ENCODE data around the gene HMCN2.

HMCN2 gene

DNA sequence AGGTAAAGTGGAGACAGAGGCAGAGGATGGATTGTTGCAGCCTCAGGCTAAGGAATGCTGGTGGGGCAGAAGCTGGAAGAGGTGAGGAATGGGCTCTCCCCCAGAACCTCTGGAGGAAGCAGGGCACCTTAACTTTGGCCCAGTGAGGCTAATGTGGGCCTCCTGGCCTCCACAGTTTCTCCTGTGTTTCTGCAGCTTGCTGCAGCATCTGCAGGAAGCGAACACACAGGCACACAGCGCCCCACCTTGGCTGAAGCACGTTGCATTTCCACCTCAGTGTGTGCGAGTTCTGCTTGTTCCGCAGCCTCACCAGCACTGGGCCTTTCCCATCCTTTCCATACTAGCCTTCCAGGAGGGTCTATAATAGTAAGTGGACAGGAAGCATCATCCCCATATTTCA is 152.0 kb downstream of the HMCN2 start:
- no peak for DNase-seq (ENCODE audit: low spot score)

DNA sequence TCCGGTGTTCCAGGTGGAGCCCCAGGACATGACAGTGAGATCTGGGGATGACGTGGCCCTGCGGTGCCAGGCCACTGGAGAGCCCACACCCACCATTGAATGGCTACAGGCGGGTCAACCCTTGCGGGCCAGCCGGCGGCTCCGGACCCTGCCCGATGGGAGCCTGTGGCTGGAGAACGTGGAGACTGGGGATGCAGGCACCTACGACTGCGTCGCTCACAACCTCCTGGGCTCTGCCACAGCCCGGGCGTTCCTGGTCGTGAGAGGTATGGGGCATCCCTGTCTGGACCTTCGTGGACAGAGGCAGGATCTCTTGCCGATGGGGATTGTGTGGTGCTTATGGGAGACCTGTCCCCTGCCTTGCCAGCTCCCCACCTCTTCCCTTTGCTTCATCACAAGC is 153.2 kb downstream of the HMCN2 start:
- DNase-seq (ENCODE audit: low spot score), result no peak

DNA sequence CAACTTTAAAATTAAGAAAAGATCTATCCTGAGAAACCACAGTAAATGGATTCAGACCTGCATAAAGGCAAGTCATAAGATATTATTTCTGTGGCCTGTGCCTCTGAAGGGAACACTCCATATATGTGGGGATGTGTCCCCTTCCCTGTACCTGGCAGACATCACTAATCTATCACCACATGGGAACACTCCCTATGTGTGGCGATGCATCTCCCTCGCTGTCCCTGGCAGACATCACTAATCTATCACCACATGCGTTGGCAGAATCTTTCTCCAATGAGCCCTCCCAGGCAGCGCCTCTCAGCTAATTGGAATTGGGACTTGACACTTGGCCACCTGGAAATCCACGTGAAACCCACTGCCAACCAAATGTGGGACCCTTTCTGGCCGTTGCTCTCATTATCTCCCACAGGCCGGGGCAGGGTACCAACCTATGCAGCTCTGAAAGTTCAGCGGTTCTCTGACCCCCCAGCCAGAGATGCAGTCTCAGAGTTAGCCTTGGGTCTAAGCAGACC is 154.0 kb downstream of the HMCN2 start:
- no peak for DNase-seq (ENCODE audit: low spot score)

DNA sequence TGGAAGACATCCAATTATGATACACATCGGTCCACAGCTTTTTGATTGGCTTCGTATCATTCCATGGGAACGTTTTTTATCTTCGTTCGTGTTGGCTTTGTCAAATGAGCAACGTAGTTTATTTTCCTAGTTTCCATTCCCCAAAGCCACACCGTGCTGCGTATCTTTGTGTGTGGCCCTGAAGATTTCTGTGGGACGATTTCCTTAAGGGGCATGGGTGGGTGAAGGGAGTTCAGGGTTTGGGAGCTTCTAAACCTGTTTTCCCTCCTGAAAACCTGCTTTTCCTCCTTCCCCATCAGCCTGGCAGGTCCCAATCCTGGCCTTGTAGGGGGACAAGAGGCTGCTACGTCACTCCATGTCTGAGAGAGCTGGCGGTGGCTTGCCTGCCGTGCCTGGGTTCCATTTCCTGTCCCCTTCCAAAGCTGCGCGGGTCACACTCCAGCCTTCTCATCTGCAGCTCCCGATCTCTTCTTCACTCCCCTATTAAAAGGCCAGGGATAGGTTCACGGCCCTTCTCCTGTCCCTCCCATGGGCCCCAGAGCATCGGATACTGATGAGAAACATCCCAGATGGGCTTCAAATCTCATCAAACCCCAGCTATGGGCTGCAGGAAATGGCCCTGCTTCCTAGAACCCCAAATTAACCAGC is 155.7 kb downstream of the HMCN2 start:
- DNase-seq (ENCODE audit: low spot score), result peak; percentile 64

DNA sequence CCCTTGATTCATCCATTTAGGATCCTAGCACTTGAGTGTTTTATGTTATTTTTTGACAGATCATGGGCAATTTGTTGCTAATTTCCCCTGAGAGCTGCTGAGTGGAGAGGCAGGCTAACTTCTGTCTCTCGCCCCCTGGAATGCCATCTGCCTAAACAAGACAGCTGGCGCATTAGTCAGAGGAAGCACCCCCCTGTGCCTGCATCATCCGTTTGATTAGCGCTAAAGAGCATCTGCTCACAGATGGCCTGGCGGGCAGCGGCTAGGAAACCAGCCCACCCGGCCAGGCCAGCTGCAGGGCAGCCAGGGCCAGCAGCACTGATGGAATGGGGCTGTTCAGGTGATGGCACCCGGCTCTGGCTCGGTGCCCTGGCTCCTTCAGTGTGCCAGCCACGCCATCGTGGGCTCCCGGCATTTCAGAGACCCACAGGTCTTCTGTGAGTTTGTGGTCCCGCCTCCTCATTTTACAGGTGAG is 156.3 kb downstream of the HMCN2 start:
- peak; percentile 91 for DNase-seq (ENCODE audit: low spot score)

DNA sequence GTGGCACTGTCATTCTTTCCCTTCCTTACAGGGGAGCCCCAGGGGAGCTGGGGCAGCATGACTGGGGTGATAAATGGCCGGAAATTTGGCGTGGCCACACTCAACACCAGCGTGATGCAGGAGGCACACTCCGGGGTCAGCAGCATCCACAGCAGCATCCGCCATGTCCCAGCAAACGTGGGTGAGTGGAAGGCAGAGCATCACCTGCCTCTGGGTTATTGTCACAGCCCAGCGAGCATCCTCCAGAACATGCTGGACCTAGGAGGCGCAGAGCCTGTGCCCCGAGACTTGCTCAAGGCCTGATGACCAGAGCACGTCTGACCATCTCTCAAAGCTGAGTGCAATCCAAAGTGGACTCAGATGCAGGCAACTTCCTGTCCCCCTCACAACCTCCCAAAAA is 157.0 kb downstream of the HMCN2 start:
- no peak for DNase-seq (ENCODE audit: low spot score)

DNA sequence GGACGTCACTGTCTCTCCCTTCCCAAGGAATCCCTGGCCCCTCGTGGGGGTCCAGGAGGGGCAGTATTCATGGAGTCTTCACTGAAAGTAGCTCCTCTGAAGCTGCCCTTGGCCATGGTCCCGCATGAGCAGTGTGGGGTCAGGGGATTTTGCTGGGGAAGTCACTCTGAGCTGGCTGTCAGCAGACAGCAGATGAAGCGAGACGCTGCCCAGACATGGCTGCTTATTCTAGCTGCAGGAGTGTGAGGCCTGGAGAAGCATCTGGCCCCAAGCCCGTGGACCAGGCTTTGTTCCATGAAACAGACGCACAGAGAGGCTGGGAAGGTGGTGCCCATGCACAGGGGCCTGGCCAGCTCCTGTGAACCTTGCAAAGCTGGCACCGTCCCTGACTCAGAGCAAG is 157.7 kb downstream of the HMCN2 start:
- DNase-seq (ENCODE audit: low spot score), result no peak

DNA sequence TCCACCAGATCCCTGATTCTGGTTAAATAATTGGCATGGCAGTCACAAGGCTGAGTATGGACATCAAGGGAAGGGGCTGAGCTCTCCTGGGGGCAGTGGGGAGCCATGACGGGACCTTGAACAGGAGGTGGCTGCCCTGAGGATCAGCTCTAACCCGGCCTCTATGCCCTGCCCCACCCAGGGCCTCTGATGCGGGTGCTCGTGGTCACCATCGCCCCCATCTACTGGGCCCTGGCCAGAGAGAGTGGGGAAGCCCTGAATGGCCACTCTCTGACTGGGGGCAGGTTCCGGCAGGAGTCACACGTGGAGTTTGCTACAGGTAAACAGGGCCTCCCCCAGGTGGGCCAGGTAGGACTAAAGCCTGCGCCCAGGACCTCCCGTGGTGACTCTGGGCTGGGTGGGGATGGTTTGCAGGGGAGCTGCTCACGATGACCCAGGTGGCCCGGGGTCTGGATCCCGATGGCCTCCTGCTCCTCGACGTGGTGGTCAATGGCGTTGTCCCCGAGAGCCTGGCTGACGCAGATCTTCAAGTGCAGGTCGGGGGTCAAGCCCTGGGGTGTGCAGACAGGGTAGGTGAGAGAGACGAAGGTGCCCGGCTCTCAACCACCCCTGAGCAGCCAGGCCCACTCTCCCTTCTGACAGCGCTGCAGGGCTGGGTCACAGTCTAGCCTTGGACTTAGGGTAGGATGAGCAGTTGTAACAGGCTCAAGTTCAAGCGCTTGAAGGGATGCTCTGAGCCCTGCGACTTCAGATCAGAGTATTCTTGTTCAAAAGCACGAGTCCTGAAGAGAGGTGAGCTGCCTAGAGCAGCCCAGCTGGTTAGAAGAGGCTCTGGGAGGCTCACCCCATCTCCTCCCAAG is 159.3 kb downstream of the HMCN2 start:
- no peak for DNase-seq (ENCODE audit: low spot score)

DNA sequence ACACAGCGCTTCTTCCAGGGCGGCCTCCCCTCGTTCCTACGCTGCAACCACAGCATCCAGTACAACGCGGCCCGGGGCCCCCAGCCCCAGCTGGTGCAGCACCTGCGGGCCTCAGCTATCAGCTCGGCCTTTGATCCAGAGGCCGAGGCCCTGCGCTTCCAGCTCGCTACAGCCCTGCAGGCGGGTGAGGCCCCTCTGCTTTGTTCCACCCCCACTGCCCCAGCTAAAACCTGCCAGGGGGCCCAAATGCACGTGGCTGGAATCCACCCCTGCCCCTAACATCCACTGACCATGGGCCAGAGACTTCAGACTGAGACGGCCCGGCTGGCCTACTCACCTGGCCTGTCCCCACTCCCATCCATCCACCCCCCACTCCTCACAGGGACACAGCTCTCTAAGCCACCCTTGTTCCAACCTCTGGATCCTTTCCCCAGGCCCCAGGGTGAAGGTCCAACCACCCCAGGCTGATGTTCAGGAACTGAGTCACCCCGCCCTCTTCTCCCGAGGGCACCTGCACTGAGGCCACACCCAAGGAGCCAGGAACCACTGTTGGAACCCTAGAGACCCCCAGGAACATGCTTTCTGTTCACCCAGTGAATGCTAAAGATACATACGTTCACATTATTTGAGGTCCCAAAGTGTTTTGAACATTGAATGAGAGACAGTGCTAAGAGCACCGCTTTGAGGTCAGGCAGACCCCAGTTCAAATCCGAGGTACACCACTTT is 160.3 kb downstream of the HMCN2 start:
- no peak for DNase-seq (ENCODE audit: low spot score)

DNA sequence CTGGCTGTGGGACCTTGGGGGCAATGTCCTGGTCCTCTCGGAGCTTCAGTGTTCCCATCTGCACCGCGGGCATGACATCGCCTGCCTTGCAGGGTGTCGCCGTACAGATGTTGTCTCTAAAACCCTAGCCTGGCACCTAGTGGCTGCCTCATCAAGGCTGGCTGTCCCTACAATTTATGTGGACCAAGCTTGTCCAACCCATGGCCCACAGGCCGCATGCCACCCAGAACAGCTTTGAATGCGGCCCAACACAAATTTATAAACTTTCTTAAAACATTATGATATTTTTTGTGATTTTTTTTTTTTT is 160.9 kb downstream of the HMCN2 start:
- no peak for DNase-seq (ENCODE audit: low spot score)

DNA sequence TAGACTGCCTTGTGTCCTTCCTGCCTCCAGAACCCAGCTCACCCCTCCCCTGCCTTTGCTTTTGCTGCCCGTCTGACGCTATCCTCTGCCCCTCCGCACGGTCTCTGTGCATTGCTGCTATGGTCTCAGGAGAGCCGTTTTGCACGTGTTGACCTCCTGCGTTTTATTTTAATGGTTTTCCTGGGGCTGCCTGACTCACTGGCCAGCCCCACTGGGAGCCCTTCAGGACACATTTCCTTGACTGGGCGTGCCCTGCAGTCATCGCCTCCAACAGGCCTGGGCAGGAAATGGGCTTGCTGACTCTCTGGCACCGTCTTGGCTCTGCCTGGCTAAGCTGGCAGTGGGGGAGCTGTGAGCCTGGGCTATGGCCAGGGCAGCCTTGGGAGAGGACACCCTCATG is 161.3 kb downstream of the HMCN2 start:
- no peak for DNase-seq (ENCODE audit: low spot score)

DNA sequence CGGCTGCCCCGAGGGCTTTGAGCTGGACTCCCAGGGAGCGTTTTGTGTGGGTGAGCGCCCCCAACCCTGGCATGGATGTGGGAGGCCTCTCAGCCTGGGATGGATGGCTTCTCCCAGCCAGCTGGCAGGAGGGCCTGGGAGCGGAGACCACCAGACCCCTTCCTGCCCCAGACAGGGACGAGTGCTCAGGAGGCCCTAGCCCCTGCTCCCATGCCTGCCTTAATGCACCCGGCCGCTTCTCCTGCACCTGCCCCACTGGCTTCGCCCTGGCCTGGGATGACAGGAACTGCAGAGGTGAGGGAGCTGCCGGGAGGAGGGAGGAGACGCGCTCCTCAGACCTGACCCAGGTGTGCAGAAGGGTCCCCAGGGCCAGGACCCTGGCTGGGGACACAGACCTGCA is 161.8 kb downstream of the HMCN2 start:
- no peak for DNase-seq (ENCODE audit: low spot score)

DNA sequence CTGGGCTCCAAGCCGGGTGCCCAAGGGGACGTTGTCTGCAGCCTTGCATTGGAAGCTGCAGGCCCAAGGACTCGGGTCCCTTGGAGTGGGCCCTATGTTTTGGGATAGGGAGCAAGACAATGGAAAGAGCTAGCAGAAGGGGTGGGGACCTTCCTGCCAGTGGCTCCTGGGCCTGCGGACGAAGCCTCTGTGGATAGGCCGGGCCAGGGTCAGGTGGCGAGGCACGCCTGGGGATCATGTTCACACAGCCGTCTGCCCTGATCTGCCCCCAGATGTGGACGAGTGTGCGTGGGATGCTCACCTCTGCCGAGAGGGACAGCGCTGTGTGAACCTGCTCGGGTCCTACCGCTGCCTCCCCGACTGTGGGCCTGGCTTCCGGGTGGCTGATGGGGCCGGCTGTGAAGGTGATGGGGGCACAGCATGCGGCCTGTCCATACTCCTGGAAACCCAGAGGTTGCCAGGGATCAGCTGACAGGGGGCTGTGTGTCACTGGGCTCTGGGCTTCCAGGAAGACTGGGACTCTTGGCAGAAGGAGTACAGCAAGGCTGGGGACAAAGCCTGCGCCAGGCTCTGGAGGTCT is 162.6 kb downstream of the HMCN2 start:
- DNase-seq (ENCODE audit: low spot score), result no peak

DNA sequence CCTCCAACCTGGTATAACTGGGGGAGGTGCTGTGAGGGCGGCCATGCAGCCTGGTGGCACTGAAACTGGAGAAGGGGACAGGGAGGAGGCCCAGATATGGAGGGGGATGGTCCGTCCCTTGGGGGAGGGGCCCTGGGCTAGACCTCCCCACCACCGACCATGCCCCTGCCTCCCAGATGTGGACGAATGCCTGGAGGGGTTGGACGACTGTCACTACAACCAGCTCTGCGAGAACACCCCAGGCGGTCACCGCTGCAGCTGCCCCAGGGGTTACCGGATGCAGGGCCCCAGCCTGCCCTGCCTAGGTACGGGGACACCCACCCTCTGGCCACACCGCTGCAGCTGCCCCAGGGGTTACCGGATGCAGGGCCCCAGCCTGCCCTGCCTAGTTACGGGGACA is 163.8 kb downstream of the HMCN2 start:
- no peak for DNase-seq (ENCODE audit: low spot score)

DNA sequence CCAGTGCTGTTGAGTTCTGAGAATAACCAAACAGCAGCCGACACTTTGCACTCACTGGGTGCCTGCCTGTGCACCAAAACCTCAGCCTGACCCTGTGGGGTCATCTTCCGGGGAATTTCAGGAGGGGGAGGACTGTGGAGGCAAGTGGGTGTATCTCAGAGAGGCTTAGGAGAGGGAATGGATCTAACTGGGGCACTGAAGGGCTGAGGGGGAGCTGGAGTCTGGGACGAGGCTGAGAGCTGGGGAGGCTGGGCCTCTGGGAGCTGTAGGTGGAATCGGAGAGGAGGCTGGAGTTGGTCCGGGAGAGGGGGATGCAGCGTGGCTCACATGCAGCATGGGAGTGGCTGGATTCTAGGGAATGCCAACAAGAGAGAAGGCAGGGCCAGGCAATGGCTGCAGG is 164.3 kb downstream of the HMCN2 start:
- DNase-seq (ENCODE audit: low spot score), result no peak

DNA sequence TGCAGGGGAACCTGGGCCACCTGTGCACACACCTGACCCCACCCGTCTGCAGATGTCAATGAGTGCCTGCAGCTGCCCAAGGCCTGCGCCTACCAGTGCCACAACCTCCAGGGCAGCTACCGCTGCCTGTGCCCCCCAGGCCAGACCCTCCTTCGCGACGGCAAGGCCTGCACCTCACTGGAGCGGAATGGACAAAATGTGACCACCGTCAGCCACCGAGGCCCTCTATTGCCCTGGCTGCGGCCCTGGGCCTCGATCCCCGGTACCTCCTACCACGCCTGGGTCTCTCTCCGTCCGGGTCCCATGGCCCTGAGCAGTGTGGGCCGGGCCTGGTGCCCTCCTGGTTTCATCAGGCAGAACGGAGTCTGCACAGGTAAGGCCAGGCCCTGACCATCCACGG is 164.7 kb downstream of the HMCN2 start:
- DNase-seq (ENCODE audit: low spot score), result no peak

DNA sequence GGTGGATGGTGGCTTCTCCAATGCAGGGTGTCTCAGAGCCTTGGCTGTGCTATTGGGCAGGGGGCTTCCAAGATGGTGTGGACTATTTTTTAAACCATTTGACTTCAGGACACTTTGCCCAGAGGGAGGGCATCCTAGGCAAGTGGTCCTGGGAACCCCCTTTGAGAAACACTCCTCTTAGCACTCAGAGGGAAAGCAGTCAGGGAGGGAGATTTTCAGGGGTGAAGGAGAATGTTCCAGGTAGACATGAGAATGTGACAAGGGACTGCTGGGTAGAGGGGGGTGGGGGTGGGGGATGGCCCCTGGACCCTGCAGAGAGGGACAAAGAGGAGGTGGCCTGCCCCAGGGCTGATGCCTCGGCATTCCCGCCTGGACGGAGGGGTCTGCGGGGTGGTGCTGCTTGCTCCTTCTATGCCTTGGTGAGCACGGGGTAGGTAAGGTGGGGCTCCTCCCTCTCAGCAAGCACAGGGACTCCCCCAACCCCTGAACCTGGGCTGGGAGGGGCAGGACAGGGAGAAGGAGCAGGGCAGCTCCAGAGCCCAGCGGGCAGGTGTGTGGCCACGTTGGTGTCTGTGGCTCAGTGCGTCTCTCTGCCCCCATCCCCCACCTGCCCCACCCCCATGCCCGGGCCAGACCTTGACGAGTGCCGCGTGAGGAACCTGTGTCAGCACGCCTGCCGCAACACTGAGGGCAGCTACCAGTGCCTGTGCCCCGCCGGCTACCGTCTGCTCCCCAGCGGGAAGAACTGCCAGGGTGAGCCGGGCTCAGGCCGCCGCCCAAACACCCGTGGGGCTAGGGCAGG is 165.4 kb downstream of the HMCN2 start:
- DNase-seq (ENCODE audit: low spot score), result no peak

DNA sequence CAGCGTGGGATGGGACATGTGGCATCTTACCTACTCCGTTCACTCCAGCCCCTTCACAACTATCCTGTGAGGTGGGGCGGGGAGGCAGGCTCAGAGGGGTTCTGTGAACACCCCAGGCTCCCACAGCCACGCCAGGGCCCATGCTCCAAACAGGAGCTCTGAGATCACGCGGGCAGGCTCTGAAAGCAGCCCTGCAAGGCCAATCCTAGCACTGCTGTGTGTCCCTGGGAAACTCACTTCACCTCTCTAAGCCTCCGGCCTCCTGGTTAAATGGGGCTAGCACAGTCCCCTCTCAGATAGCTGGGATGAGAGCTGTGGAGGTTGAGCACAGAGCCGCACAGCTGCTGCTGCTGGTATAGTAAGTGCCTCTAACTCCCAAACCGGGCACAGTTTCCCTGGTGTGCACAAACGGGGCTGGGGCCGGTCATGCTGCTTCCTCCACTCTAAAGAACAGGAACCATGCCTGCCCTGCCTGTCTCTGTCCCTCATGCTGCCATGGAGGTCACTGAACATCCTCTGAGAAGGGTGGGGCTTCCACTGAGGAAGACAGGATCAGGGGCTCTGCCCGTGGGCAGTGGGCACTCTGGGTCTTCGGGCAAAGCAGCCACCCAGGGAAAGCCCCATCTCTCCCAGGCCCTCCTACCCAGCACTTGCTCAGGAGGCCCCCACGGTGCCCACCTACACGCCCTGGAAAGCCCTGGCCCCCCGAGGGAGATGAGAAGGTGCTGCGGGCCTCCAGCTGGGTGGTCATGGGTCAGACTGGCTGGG is 166.2 kb downstream of the HMCN2 start:
- DNase-seq (ENCODE audit: low spot score), result no peak

DNA sequence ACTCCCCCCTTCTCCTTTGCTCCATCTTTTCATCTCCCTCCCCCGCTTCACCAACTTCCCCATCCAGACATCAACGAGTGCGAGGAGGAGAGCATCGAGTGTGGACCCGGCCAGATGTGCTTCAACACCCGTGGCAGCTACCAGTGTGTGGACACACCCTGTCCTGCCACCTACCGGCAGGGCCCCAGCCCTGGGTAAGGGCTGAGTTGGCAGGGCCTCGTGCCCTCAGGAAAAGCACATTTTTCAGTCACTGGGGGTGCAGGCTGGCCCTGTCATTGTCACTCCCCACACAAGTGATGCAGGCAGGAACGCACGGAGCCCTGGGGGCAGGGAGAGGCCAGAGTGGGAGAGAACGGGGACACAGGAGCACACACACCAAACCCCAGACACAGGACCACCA is 166.8 kb downstream of the HMCN2 start:
- DNase-seq (ENCODE audit: low spot score), result no peak

DNA sequence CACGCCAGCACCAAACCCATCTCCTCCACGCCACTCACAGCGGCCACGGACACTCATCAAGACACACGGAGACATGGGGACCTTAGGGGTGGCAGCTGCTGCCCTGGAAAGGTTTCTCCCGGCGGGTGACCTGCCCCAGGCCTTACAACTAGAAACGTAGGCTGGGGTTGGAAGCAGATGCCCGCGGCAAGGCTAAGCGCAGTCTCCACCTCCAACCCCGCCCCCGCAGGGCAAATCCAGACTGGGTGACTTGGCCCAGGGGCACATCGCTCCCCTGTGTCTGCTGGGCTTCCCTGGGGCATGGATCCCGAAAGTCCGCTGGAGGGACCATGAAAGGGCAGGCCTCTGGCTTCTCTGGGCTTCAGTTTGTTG is 167.2 kb downstream of the HMCN2 start:
- no peak for DNase-seq (ENCODE audit: low spot score)
